Measurements from ENCODE around the gene MIS12.

Gene MIS12

DNA sequence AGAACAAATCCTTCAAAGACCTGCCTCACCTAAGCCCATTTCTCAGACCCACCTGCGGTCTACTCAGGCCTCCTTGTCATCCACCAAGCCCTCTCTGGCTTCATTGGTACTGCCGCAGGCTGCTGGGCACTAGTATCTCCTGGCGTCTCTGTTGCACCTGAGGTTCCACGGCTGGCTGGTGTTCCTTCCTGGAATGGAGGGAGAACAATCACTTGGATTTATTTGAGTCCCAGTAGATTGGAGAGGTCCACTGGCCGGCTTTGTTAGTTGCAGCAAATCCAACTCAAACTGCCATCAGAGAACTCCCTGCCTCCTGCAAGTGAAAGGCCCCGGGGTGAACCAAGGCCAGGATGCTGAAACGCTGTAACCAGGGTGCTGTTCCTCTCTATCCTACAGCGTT is 15.3 kb downstream of the MIS12 start:
- peak overlapping the region; percentile 60 for H3K9ac ChIP-seq (ENCODE audit: insufficient read length)
- DNase-seq (ENCODE audit: low read depth, low spot score): no peak
- H3K27ac ChIP-seq: peak overlapping the region; percentile 97
- no peaks in the 10 kb centered on the region for H3K36me3 ChIP-seq (ENCODE audit: insufficient read depth, low read length)
- TF ChIP-seq FOXP2 (optimal IDR thresholded peaks at IDR 0.05; ENCODE audit: control extremely low read depth, extremely low read length, insufficient read depth) (no peak), POLR2AphosphoS5 (IDR thresholded peaks at IDR 0.05; ENCODE audit: borderline replicate concordance, low read depth, low read length) (no peak), EZH2 (IDR thresholded peaks at IDR 0.05) (no peak)
- H3K9me3 ChIP-seq (ENCODE audit: low read depth, low read length): no peaks in the 10 kb centered on the region
- peak overlapping the region; percentile 94 for H3K4me3 ChIP-seq

DNA sequence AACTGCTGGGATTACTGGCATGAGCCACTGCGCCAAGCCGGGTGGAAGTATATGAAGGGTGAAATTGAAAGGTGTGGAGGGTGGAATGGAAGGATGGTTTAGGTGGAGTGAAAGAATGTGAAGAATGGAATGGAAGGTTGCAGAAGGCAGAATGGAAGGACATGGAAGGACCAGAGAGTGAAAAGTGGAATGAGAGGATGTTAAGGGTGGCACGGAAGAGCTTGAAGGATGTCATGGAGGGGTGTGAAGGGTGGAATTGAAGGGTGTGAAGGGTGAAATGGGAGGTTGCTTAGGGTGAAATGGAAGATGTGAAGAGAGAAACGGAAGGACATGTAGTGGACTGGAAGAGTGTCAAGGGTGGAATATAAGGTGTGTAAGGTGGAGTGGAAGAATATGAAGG is 16.2 kb downstream of the MIS12 start:
- H3K9ac ChIP-seq (ENCODE audit: insufficient read length): no peak overlapping the region
- H3K9me3 ChIP-seq (ENCODE audit: low read depth, low read length): no peaks in the 10 kb centered on the region
- no peak for DNase-seq (ENCODE audit: low read depth, low spot score)
- H3K27ac ChIP-seq: peak overlapping the region; percentile 97; the same call in 1 of the 2 replicates
- no peak overlapping the region for H3K4me3 ChIP-seq
- no peak for TF ChIP-seq FOXP2 (optimal IDR thresholded peaks at IDR 0.05; ENCODE audit: control extremely low read depth, extremely low read length, insufficient read depth)
- TF ChIP-seq POLR2AphosphoS5 (IDR thresholded peaks at IDR 0.05; ENCODE audit: borderline replicate concordance, low read depth, low read length): no peak
- TF ChIP-seq EZH2 (IDR thresholded peaks at IDR 0.05): no peak
- H3K36me3 ChIP-seq (ENCODE audit: insufficient read depth, low read length): no peaks in the 10 kb centered on the region

DNA sequence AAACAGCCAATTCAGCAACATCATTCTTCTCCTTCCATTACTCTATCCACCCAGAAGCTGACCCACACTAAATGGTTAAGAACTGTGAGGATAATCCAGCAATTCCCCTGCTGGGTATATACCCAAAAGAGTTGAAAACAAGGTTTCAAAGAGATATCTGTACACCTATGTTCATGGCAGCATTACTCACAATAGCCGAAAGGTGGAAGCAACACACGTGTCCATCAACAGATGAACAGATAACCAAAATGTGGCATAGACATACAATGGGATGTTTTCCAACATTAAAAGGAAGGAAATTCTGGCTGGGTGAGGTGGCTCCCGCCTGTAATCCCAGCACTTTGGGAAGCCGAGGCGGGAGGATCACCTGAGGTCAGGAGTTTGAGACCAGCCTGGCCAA is 19.9 kb downstream of the MIS12 start:
- Histone ChIP-seq H3K27ac (no peak overlapping the region), H3K36me3 (ENCODE audit: insufficient read depth, low read length) (no peaks in the 10 kb centered on the region), H3K9ac (ENCODE audit: insufficient read length) (no peak overlapping the region), H3K4me3 (no peak overlapping the region), H3K9me3 (ENCODE audit: low read depth, low read length) (no peaks in the 10 kb centered on the region)
- no peak for DNase-seq (ENCODE audit: low read depth, low spot score)
- no peak for TF ChIP-seq EZH2 (IDR thresholded peaks at IDR 0.05)

DNA sequence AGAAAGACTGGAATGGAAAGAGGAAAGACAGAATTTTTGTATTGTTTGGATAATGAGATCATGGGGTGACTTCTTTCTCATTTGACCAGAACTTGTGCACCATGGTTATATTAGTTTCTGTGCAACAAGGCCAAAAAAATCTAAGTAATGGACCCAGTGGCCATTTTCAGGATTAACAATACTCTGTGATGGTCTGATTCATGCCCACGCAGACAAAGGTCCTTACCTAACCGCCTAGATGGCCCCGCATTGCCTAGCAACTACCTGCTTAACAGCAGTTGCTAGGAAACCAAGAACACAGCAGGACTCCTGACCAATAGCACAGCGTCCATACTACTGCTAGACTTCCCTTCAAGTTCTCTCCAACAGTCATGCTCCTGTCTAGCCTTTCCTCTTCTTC is 22.4 kb downstream of the MIS12 start:
- no peak overlapping the region for H3K4me3 ChIP-seq
- no peaks in the 10 kb centered on the region for H3K9me3 ChIP-seq (ENCODE audit: low read depth, low read length)
- DNase-seq (ENCODE audit: low read depth, low spot score): no peak
- no peak overlapping the region for H3K27ac ChIP-seq
- no peaks in the 10 kb centered on the region for H3K36me3 ChIP-seq (ENCODE audit: insufficient read depth, low read length)
- TF ChIP-seq POLR2AphosphoS5 (IDR thresholded peaks at IDR 0.05; ENCODE audit: borderline replicate concordance, low read depth, low read length) (no peak), FOXP2 (optimal IDR thresholded peaks at IDR 0.05; ENCODE audit: control extremely low read depth, extremely low read length, insufficient read depth) (no peak), EZH2 (IDR thresholded peaks at IDR 0.05) (no peak)
- H3K9ac ChIP-seq (ENCODE audit: insufficient read length): no peak overlapping the region

DNA sequence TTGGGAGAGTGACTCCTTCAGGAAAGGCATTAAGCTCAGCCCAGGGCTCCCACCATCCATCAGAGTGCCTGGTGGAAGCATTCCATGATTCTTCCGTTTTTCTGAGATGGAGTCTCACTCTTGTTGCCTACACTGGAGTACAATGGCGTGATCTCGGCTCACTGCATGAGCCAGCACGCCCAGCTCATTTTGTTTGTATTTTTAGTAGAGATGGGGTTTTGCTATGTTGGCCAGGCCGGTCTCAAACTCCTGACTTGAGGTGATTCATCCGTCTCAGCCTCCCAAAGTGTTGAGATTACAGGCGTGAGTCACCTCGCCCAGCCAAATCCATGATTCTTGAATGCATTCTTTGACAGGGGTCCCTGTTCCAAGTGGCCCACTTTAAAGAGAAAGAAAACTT is 23.1 kb downstream of the MIS12 start:
- no peak overlapping the region for H3K27ac ChIP-seq
- DNase-seq (ENCODE audit: low read depth, low spot score): no peak

DNA sequence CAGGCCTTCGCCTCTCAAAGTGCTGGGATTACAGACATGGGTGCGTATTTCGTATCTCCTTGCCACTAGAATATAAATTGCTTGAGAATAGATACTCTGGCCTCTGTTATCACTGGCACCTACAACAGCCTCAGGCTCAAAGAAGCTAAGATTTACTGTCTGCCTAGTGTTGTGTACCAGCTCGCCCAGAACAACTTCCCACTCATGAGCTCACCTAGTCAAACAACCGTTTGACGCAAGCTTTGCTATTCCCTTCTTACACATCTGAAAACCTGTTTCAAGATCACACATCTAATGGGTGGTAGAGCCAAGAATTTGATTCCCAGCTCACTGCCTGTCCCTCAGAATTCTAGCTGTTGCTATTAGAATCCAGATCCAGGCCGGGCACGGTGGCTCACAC is 24.4 kb downstream of the MIS12 start:
- Histone ChIP-seq H3K4me3 (no peak overlapping the region), H3K9ac (ENCODE audit: insufficient read length) (no peak overlapping the region), H3K36me3 (ENCODE audit: insufficient read depth, low read length) (no peaks in the 10 kb centered on the region), H3K9me3 (ENCODE audit: low read depth, low read length) (no peaks in the 10 kb centered on the region), H3K27ac (no peak overlapping the region)
- TF ChIP-seq EZH2 (IDR thresholded peaks at IDR 0.05) (no peak), FOXP2 (optimal IDR thresholded peaks at IDR 0.05; ENCODE audit: control extremely low read depth, extremely low read length, insufficient read depth) (no peak)
- no peak for DNase-seq (ENCODE audit: low read depth, low spot score)

More for the DNA sequence above, 23.1 kb downstream of the MIS12 start:
- H3K9me3 ChIP-seq (ENCODE audit: low read depth, low read length): no peaks in the 10 kb centered on the region
- H3K36me3 ChIP-seq (ENCODE audit: insufficient read depth, low read length): no peaks in the 10 kb centered on the region
- H3K4me3 ChIP-seq: no peak overlapping the region
- TF ChIP-seq FOXP2 (optimal IDR thresholded peaks at IDR 0.05; ENCODE audit: control extremely low read depth, extremely low read length, insufficient read depth): no peak
- TF ChIP-seq POLR2AphosphoS5 (IDR thresholded peaks at IDR 0.05; ENCODE audit: borderline replicate concordance, low read depth, low read length): no peak
- no peak for TF ChIP-seq EZH2 (IDR thresholded peaks at IDR 0.05)
- no peak overlapping the region for H3K9ac ChIP-seq (ENCODE audit: insufficient read length)

DNA sequence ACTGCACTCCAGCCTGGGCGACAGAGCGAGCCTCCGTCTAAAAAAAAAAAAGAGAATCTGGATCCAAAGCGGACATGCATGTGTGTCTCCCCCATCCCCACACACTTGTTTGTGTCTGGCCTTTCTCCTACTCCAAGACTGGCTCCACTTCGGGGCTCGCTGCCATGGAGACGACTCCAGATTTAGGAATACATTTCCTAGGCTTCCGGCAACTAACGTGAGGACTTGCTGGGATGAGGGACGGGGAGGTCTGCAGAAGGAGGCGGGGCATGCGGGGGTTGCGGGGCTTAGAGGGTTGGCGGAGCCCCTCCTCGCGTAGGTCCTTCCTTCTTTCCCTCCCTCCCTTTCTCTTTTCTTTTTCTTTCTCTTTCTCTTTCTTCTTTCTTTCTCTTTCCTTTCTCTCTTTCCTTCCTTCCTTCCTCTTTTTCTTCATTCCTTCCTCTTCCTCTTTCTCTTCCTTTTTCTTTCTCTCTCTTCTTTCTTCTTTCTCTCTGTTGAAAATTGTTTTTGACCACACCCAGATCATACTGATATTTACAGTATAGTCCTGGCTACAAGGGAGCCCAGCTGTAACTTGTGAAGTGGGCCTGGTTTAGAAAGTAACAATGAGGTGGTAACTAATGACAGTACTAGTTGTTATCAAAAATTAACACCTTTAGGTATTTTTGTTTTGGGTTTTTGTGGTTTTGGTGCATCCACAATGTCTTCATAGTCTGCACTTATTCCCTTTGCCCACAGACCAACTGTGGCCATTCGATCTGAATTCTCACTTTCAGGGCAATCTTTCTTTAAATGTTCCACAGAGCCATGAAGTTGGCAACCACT is 25.2 kb downstream of the MIS12 start:
- no peak for TF ChIP-seq EZH2 (IDR thresholded peaks at IDR 0.05)
- no peak for TF ChIP-seq POLR2AphosphoS5 (IDR thresholded peaks at IDR 0.05; ENCODE audit: borderline replicate concordance, low read depth, low read length)
- no peaks in the 10 kb centered on the region for H3K9me3 ChIP-seq (ENCODE audit: low read depth, low read length)
- H3K27ac ChIP-seq: no peak overlapping the region
- H3K4me3 ChIP-seq: no peak overlapping the region
- no peak overlapping the region for H3K9ac ChIP-seq (ENCODE audit: insufficient read length)
- no peak for DNase-seq (ENCODE audit: low read depth, low spot score)
- no peaks in the 10 kb centered on the region for H3K36me3 ChIP-seq (ENCODE audit: insufficient read depth, low read length)

DNA sequence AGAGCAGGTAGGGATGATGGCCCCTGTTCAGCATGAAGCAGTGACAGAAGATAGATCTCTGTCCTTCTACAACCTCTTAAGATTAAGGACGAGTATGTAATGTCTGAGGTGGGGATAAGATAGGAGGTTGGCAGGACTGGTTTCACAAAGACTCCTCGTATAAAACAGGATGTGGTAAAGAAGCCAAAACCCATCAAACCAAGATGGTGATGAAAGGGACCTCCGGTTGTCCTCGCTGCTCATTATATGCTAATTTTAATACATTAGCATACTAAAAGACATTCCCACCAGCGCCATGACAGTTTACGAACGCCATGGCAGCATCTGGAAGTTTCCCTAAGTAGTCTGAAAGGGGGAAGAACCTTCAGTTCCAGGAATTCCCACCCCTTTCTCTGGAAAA is 27.3 kb downstream of the MIS12 start:
- no peak for DNase-seq (ENCODE audit: low read depth, low spot score)
- Histone ChIP-seq H3K36me3 (ENCODE audit: insufficient read depth, low read length) (no peaks in the 10 kb centered on the region), H3K4me3 (no peak overlapping the region), H3K9me3 (ENCODE audit: low read depth, low read length) (no peaks in the 10 kb centered on the region), H3K27ac (no peak overlapping the region), H3K9ac (ENCODE audit: insufficient read length) (no peak overlapping the region)
- TF ChIP-seq EZH2 (IDR thresholded peaks at IDR 0.05) (no peak), FOXP2 (optimal IDR thresholded peaks at IDR 0.05; ENCODE audit: control extremely low read depth, extremely low read length, insufficient read depth) (no peak), POLR2AphosphoS5 (IDR thresholded peaks at IDR 0.05; ENCODE audit: borderline replicate concordance, low read depth, low read length) (no peak)

DNA sequence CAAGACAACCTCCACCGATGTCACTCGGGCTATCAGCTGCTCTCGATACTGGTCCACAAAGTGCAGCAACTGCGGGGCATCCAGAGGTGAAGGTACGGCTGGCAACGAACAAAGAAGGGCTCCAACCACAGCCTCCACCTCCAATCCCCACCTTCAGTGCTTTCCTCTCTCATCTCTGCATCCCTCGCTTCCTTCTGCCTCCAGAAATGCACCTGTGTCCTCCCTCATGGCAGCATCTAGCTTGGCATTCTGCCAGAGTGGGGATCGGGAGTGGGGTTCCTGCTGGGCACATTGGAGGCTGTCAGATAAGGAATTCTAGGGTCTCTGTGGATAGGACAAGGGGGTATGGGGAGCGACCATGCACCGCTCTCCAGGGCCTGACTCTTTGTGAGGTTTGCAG is 28.6 kb downstream of the MIS12 start:
- Histone ChIP-seq H3K9ac (ENCODE audit: insufficient read length) (no peak overlapping the region), H3K36me3 (ENCODE audit: insufficient read depth, low read length) (no peaks in the 10 kb centered on the region), H3K4me3 (no peak overlapping the region), H3K27ac (no peak overlapping the region), H3K9me3 (ENCODE audit: low read depth, low read length) (no peaks in the 10 kb centered on the region)
- no peak for TF ChIP-seq EZH2 (IDR thresholded peaks at IDR 0.05)
- TF ChIP-seq FOXP2 (optimal IDR thresholded peaks at IDR 0.05; ENCODE audit: control extremely low read depth, extremely low read length, insufficient read depth): no peak
- TF ChIP-seq POLR2AphosphoS5 (IDR thresholded peaks at IDR 0.05; ENCODE audit: borderline replicate concordance, low read depth, low read length): no peak
- DNase-seq (ENCODE audit: low read depth, low spot score): no peak

Data from SK-N-MC (cell line).